Measurements from ENCODE around the gene TSACC.
"Not testable (repeated sequence)": the region's sequence is repeated elsewhere in the genome, so short reads cannot be mapped to it uniquely, and the experiment has no call there.

TSACC gene

GRCh38 chr1:156338180-156338976 is at the start of gene TSACC, which contains the start of gene CCT3:
Gene TSACC, plus strand, starts transcription at chr1:156338526. Its CDS starts 1,232 bp downstream, at chr1:156339758.
Gene CCT3, minus strand, starts transcription at chr1:156338292. Its CDS starts 108 bp downstream, at chr1:156338184.
- DNase-seq (ENCODE audit: low spot score), result peak; percentile 100

- DNase-seq (ENCODE audit: low spot score), result no peak
Measured at GRCh38 chr1:156289857-156290256, 48.5 kb upstream of the TSACC start.

- DNase-seq (ENCODE audit: low spot score), result peak; percentile 90
Measured at GRCh38 chr1:156291226-156292061, 46.9 kb upstream of the TSACC start.

- DNase-seq (ENCODE audit: low spot score), result no peak
Measured at GRCh38 chr1:156293098-156293434, 45.3 kb upstream of the TSACC start.

- no peak for DNase-seq (ENCODE audit: low spot score)
Measured at GRCh38 chr1:156293895-156294294, 44.4 kb upstream of the TSACC start.

- peak; percentile 85 for DNase-seq (ENCODE audit: low spot score)
Measured at GRCh38 chr1:156295391-156295947, 42.9 kb upstream of the TSACC start, which contains the start of gene GLMP. Gene GLMP, minus strand, starts transcription at chr1:156295679. Its CDS starts 34 bp downstream, at chr1:156295645.

GRCh38 chr1:156298852-156299357 is 39.4 kb upstream of the TSACC start, which contains the start of gene VHLL:
Gene VHLL, minus strand, starts transcription at chr1:156299307. Its CDS starts 118 bp downstream, at chr1:156299189.
- no peak for DNase-seq (ENCODE audit: low spot score)

GRCh38 chr1:156303241-156303640 is 35.1 kb upstream of the TSACC start:
- DNase-seq (ENCODE audit: low spot score), result no peak

- no peak for DNase-seq (ENCODE audit: low spot score)
Measured at GRCh38 chr1:156305215-156305614, 33.1 kb upstream of the TSACC start.

GRCh38 chr1:156308078-156308477 is 30.2 kb upstream of the TSACC start:
- DNase-seq (ENCODE audit: low spot score), result no peak

- DNase-seq (ENCODE audit: low spot score), result no peak
Measured at GRCh38 chr1:156310962-156311361, 27.4 kb upstream of the TSACC start.

- DNase-seq (ENCODE audit: low spot score), result no peak
Measured at GRCh38 chr1:156316909-156317308, 21.4 kb upstream of the TSACC start.

- no peak for DNase-seq (ENCODE audit: low spot score)
Measured at GRCh38 chr1:156319664-156320063, 18.7 kb upstream of the TSACC start.

GRCh38 chr1:156320560-156320959 is 17.8 kb upstream of the TSACC start:
- DNase-seq (ENCODE audit: low spot score), result no peak

GRCh38 chr1:156323179-156323578 is 15.1 kb upstream of the TSACC start:
- DNase-seq (ENCODE audit: low spot score), result not testable (repeated sequence)

- no peak for DNase-seq (ENCODE audit: low spot score)
Measured at GRCh38 chr1:156336242-156336641, 2.1 kb upstream of the TSACC start.

- DNase-seq (ENCODE audit: low spot score), result no peak
Measured at GRCh38 chr1:156337052-156337887, 1.1 kb upstream of the TSACC start.

GRCh38 chr1:156337888-156338179 is 492 bp upstream of the TSACC start:
- no peak for DNase-seq (ENCODE audit: low spot score)

- DNase-seq (ENCODE audit: low spot score), result no peak
Measured at GRCh38 chr1:156342166-156342955, 4.0 kb downstream of the TSACC start.

GRCh38 chr1:156344409-156344808 is 6.1 kb downstream of the TSACC start:
- no peak for DNase-seq (ENCODE audit: low spot score)

GRCh38 chr1:156346035-156346434 is 7.7 kb downstream of the TSACC start:
- not testable (repeated sequence) for DNase-seq (ENCODE audit: low spot score)
